ENCODE measurements around the gene CAMK2B. TPM values are rescaled to one million over a fixed set of nuclear protein-coding genes. Genes with fewer than 3 reads are reported as not detected.

The CAMK2B gene
- total and polyA plus RNA-seq, 2 of the 13 experiments (the other 11 are each of a cell fraction or from before 2014, with no cell fraction given), result 0.27 to 0.48 TPM

DNA sequence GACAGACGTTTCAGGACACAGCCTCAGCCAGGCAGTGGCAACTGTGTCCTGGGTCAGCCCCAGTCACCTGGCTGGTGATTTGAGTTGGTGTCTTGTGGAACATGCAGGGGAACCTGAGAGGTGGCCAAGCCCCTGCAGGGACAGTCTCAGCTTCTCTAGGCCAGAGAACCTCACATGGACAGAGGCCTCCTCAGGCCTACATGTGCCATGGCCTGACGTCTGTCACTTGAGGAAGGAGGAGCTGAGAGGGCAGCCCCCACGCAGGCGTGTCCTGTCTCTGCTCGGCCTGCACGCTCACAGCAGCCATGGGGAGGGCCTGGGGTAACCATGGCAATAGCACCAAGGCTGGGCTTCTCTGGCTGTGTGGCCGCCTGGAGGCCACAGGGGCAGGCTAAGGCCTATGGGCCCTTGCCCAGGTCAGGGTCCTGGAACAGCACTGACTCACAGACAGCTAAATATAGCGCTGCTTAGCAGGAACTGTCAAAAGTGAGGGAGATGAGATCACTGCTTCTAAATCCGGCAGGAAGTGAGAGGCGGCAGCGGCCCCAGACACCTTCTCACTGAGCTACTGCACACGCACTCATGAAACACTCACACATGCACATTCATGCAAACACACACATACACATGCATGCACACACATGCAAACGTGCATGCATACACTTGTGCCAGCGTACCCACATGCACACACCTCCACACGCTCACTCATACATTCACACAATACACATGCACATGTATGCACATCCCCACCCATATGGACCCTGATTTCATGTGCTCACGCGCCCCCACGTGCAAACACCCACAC lies 67.6 kb downstream of the CAMK2B start (continued):
- TF ChIP-seq SOX6 (IDR thresholded peaks at IDR 0.05) (no peak), SOX6 (CRISPR knock-in tag; IDR thresholded peaks at IDR 0.05) (no peak), NFE2 (CRISPR knock-in tag; IDR thresholded peaks at IDR 0.05) (no peak), NONO (IDR thresholded peaks at IDR 0.05) (no peak), NONO (CRISPR knock-in tag; conservative IDR thresholded peaks at IDR 0.05) (no peak), ZNF746 (CRISPR knock-in tag; IDR thresholded peaks at IDR 0.05) (no peak), ONECUT2 (CRISPR knock-in tag; IDR thresholded peaks at IDR 0.05) (no peak), IRF2 (CRISPR knock-in tag; IDR thresholded peaks at IDR 0.05) (no peak), ZNF703 (CRISPR knock-in tag; IDR thresholded peaks at IDR 0.05; ENCODE audit: borderline replicate concordance) (no peak), ZKSCAN5 (CRISPR knock-in tag; IDR thresholded peaks at IDR 0.05) (peak; percentile 55; the same call in 1 of the 2 replicates), MTF2 (CRISPR knock-in tag; IDR thresholded peaks at IDR 0.05; ENCODE audit: borderline replicate concordance) (no peak), ZNF24 (IDR thresholded peaks at IDR 0.05) (no peak), ETV5 (CRISPR knock-in tag; IDR thresholded peaks at IDR 0.05; ENCODE audit: borderline replicate concordance) (peak; percentile 81; the same call in 1 of the 2 replicates), ZNF34 (CRISPR knock-in tag; IDR thresholded peaks at IDR 0.05; ENCODE audit: borderline replicate concordance) (no peak), GABPA (IDR thresholded peaks at IDR 0.05; ENCODE audit: low read depth, low read length) (no peak), GABPA (CRISPR knock-in tag; IDR thresholded peaks at IDR 0.05; ENCODE audit: low read depth) (0 out of 2 replicates have a peak, but pooled peaks have one; percentile 33), ATM (IDR thresholded peaks at IDR 0.05; ENCODE audit: borderline replicate concordance) (no peak), NCOA2 (CRISPR knock-in tag; IDR thresholded peaks at IDR 0.05) (no peak), ZBTB7A (CRISPR knock-in tag; IDR thresholded peaks at IDR 0.05) (no peak), ZNF567 (CRISPR knock-in tag; IDR thresholded peaks at IDR 0.05; ENCODE audit: borderline replicate concordance) (no peak), HOXA5 (CRISPR knock-in tag; IDR thresholded peaks at IDR 0.05) (no peak), ZNF20 (CRISPR knock-in tag; IDR thresholded peaks at IDR 0.05) (no peak)
- TF ChIP-seq, protein P1, sequence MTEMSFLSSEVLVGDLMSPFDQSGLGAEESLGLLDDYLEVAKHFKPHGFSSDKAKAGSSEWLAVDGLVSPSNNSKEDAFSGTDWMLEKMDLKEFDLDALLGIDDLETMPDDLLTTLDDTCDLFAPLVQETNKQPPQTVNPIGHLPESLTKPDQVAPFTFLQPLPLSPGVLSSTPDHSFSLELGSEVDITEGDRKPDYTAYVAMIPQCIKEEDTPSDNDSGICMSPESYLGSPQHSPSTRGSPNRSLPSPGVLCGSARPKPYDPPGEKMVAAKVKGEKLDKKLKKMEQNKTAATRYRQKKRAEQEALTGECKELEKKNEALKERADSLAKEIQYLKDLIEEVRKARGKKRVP (CRISPR knock-in tag; IDR thresholded peaks at IDR 0.05), result no peak
- TF ChIP-seq, protein P2, sequence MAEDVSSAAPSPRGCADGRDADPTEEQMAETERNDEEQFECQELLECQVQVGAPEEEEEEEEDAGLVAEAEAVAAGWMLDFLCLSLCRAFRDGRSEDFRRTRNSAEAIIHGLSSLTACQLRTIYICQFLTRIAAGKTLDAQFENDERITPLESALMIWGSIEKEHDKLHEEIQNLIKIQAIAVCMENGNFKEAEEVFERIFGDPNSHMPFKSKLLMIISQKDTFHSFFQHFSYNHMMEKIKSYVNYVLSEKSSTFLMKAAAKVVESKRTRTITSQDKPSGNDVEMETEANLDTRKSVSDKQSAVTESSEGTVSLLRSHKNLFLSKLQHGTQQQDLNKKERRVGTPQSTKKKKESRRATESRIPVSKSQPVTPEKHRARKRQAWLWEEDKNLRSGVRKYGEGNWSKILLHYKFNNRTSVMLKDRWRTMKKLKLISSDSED (CRISPR knock-in tag; IDR thresholded peaks at IDR 0.05), result no peak
